HFFc6 (cell line): ENCODE measurements around the gene SLC39A11. TPM values are rescaled to one million over a fixed set of nuclear protein-coding genes. Genes with fewer than 3 reads are reported as not detected.

Experiments used
- DNase-seq: peaks from one replicate; pipeline ENCODE4 v3.0.0-alpha.2; 2018
- H3K27ac Mint-ChIP-seq: 2 replicates; pipeline ENCODE4 v1.8.0; 2020; ENCODE audit warnings: mild to moderate bottlenecking, mixed read lengths
- H3K27me3 Mint-ChIP-seq: 2 replicates; pipeline ENCODE4 v1.8.0; 2021; ENCODE audit warnings: mild to moderate bottlenecking, moderate library complexity, mixed read lengths; ENCODE audit not compliant: insufficient read depth
- H3K36me3 Mint-ChIP-seq: 2 replicates; pipeline ENCODE4 v1.8.0; 2021; ENCODE audit warnings: low read depth, mixed read lengths
- H3K4me1 Mint-ChIP-seq: 2 replicates; pipeline ENCODE4 v1.8.0; 2020; ENCODE audit warnings: low read depth, mixed read lengths
- H3K4me3 Mint-ChIP-seq: 2 replicates; pipeline ENCODE4 v1.8.0; 2020; ENCODE audit warnings: mild to moderate bottlenecking, moderate library complexity, mixed read lengths
- H3K9me3 Mint-ChIP-seq: 2 replicates; pipeline ENCODE4 v1.8.0; 2020; ENCODE audit warnings: mild to moderate bottlenecking, mixed read lengths
- CTCF ChIP-seq: fragments of 200-600 bp; sonication (generic); IDR thresholded peaks from 2 replicates; pipeline ENCODE4 v1.5.0; 2021; ENCODE audit warnings: antibody characterized with exemption, mild to moderate bottlenecking
- total RNA-seq, 6 experiments: library from RNA; stranded (reverse); fragmentation: NEBNext Ultra II Directional; extraction: Animal tissue kit (Norgen Biotek cat#: 25700); gene quantifications; 2 replicates in 1 of 6; 3 replicates in 5 of 6; pipeline ENCODE4 v1.2.3, GENCODE V29; 2021

The SLC39A11 gene
- total RNA-seq, 6 experiments from 2014 or later = 29.7 to 40.6 (median 34.9) TPM

- no peak for DNase-seq
- H3K27ac Mint-ChIP-seq = no peak overlapping the region
- no peak overlapping the region for H3K4me3 Mint-ChIP-seq
- H3K27me3 Mint-ChIP-seq = no peaks in the 10 kb centered on the region
- no peaks in the 10 kb centered on the region for H3K36me3 Mint-ChIP-seq
- H3K9me3 Mint-ChIP-seq = no peaks in the 10 kb centered on the region
- H3K4me1 Mint-ChIP-seq = peaks cover 11% of the 10 kb centered on the region; the same call in 1 of the 2 replicates
- TF ChIP-seq CTCF = peak; percentile 15; the same call in 1 of the 2 replicates
Measured at GRCh38 chr17:72657467-72658317, 434.8 kb downstream of the SLC39A11 start.

GRCh38 chr17:72656130-72656763 is 436.2 kb downstream of the SLC39A11 start:
- Mint-ChIP-seq H3K9me3 (no peaks in the 10 kb centered on the region), H3K4me3 (no peak overlapping the region), H3K36me3 (no peaks in the 10 kb centered on the region), H3K4me1 (0 out of 2 replicates have a peak, but pooled peaks cover 2% of the 10 kb centered on the region), H3K27me3 (no peaks in the 10 kb centered on the region), H3K27ac (no peak overlapping the region)
- DNase-seq = no peak
- no peak for TF ChIP-seq CTCF

DNA sequence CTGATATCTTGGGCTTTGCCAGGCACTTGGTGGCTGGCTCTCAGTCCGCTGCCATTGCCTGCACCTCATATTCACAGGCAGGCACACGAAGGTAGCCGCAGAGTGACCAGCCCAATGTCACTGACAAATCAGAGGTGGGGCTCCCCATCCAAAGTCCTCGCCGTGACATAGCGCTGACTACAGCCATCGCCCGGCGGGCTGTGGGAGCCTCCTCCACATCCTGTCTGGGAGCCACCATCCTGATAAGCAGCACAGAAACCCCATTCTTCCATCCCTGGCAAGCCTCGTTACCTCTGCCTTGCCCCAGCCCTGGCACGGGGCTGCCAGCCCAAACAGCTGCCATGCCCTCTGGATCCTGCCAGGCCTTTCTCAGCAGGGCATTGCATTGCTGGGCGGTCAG is 437.8 kb downstream of the SLC39A11 start:
- Mint-ChIP-seq H3K9me3 (no peaks in the 10 kb centered on the region), H3K27ac (no peak overlapping the region), H3K36me3 (no peaks in the 10 kb centered on the region), H3K4me3 (no peak overlapping the region), H3K4me1 (no peaks in the 10 kb centered on the region), H3K27me3 (peaks cover 3% of the 10 kb centered on the region; the same call in 1 of the 2 replicates)
- DNase-seq = no peak
- no peak for TF ChIP-seq CTCF

DNA sequence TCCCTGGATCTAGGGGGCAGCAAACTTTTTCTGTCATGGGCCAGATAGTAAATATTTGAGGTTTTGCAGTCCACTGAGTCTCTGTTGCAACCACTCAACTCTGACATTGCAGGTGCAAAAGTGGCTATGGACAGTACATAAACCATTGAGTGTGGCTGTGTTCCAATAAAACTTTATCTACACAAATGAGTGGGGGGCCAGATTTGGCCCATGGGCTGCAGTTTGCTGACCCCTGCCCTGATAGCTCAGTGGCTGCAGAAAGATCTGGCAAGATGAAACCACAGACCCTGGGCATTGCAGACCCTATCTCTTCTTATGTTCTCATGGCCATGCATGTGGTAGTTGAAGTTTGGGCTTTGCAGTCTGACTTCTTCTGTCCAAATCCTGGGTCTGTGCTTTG is 440.5 kb downstream of the SLC39A11 start:
- H3K4me3 Mint-ChIP-seq = no peak overlapping the region
- H3K36me3 Mint-ChIP-seq = no peaks in the 10 kb centered on the region
- no peaks in the 10 kb centered on the region for H3K4me1 Mint-ChIP-seq
- DNase-seq = no peak
- H3K9me3 Mint-ChIP-seq = no peaks in the 10 kb centered on the region
- H3K27ac Mint-ChIP-seq = no peak overlapping the region
- H3K27me3 Mint-ChIP-seq = peaks cover 3% of the 10 kb centered on the region
- TF ChIP-seq CTCF = no peak

- no peaks in the 10 kb centered on the region for H3K9me3 Mint-ChIP-seq
Measured at GRCh38 chr17:72648702-72649101, 443.8 kb downstream of the SLC39A11 start.

More at GRCh38 chr17:72648702-72649101, 443.8 kb downstream of the SLC39A11 start:
- H3K27me3 Mint-ChIP-seq = peaks cover 3% of the 10 kb centered on the region
- no peak overlapping the region for H3K4me3 Mint-ChIP-seq
- no peak for DNase-seq
- no peaks in the 10 kb centered on the region for H3K4me1 Mint-ChIP-seq
- H3K27ac Mint-ChIP-seq = no peak overlapping the region
- H3K36me3 Mint-ChIP-seq = no peaks in the 10 kb centered on the region
- TF ChIP-seq CTCF = no peak
